ENCODE results near the gene PLOD2. TPM values are rescaled to one million over a fixed set of nuclear protein-coding genes. Genes with fewer than 3 reads are reported as not detected.

The PLOD2 gene
- total RNA-seq, 1 donor from 2014 or later: 23.7 TPM

GRCh38 chr3:146058241-146058640 is 102.7 kb downstream of the PLOD2 start:
- intact Hi-C loops (cut with DNase I): no loop called here
- Histone ChIP-seq H3K4me3 (no peak overlapping the region), H3K27me3 (no peaks in the 10 kb centered on the region), H3K27ac (no peak overlapping the region), H3K4me1 (no peaks in the 10 kb centered on the region), H3K36me3 (no peaks in the 10 kb centered on the region), H3K9me3 (no peaks in the 10 kb centered on the region)
- DNase-seq (no peak), ATAC-seq (no peak)
- TF ChIP-seq CTCF (IDR thresholded peaks at IDR 0.05): no peak

- H3K27ac ChIP-seq: no peak overlapping the region
- DNase-seq: no peak
- H3K9me3 ChIP-seq: no peaks in the 10 kb centered on the region
- no peak for ATAC-seq
- no peaks in the 10 kb centered on the region for H3K4me1 ChIP-seq
- TF ChIP-seq CTCF (IDR thresholded peaks at IDR 0.05): no peak
- no peaks in the 10 kb centered on the region for H3K27me3 ChIP-seq
- intact Hi-C loops (cut with DNase I): no loop called here
- no peak overlapping the region for H3K4me3 ChIP-seq
- no peaks in the 10 kb centered on the region for H3K36me3 ChIP-seq
Observed at GRCh38 chr3:146052791-146053310, 108.1 kb downstream of the PLOD2 start.

GRCh38 chr3:146052056-146052790 is 108.8 kb downstream of the PLOD2 start:
- H3K4me1 ChIP-seq: no peaks in the 10 kb centered on the region
- ATAC-seq: no peak
- H3K36me3 ChIP-seq: no peaks in the 10 kb centered on the region
- no peak overlapping the region for H3K4me3 ChIP-seq
- no peaks in the 10 kb centered on the region for H3K27me3 ChIP-seq
- intact Hi-C loops (cut with DNase I): no loop called here
- no peak overlapping the region for H3K27ac ChIP-seq
- no peak for TF ChIP-seq CTCF (IDR thresholded peaks at IDR 0.05)
- DNase-seq: no peak
- H3K9me3 ChIP-seq: no peaks in the 10 kb centered on the region

- no peak for TF ChIP-seq CTCF (IDR thresholded peaks at IDR 0.05)
- H3K4me1 ChIP-seq: no peaks in the 10 kb centered on the region
- intact Hi-C loops (cut with DNase I): no loop called here
- no peak overlapping the region for H3K27ac ChIP-seq
- no peak for DNase-seq
- H3K9me3 ChIP-seq: no peaks in the 10 kb centered on the region
- H3K27me3 ChIP-seq: no peaks in the 10 kb centered on the region
- no peak overlapping the region for H3K4me3 ChIP-seq
- no peak for ATAC-seq
- H3K36me3 ChIP-seq: no peaks in the 10 kb centered on the region
Observed at GRCh38 chr3:146050691-146051090, 110.3 kb downstream of the PLOD2 start.

GRCh38 chr3:146047485-146047884 is 113.5 kb downstream of the PLOD2 start:
- H3K27me3 ChIP-seq: no peaks in the 10 kb centered on the region

More at GRCh38 chr3:146047485-146047884, 113.5 kb downstream of the PLOD2 start:
- Histone ChIP-seq H3K4me1 (no peaks in the 10 kb centered on the region), H3K9me3 (no peaks in the 10 kb centered on the region), H3K36me3 (no peaks in the 10 kb centered on the region), H3K27ac (no peak overlapping the region), H3K4me3 (no peak overlapping the region)
- intact Hi-C loops (cut with DNase I): no loop called here
- no peak for TF ChIP-seq CTCF (IDR thresholded peaks at IDR 0.05)
- DNase-seq: no peak
- ATAC-seq: no peak

Data from upper lobe of right lung (tissue), 1 donor.